ENCODE data around the gene CCT8. TPM values are rescaled to one million over a fixed set of nuclear protein-coding genes. Genes with fewer than 3 reads are reported as not detected.
"Not testable (repeated sequence)": the region's sequence is repeated elsewhere in the genome, so short reads cannot be mapped to it uniquely, and the experiment has no call there.

The CCT8 gene
- polyA plus RNA-seq, 1 donor from 2014 or later, result 249 TPM

DNA sequence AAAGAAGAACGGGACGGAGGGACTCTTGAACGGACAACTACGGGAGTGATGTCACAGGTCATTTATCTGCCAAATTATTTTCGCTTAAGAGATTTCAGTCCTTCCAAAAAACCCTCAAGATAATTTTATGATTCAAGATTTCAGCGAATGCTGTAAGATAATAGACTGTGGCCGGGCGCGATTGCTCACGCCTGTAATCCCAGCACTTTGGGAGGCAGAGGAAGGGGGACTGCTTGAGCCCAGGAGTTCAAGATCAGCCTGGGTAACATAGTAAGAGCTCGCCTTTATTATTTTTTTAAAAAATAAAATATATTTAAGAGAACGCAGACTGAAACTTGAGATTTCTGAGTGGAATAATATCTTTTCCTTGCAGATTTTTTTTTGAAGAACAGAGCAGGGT lies 54.9 kb downstream of the CCT8 start:
- no peaks in the 10 kb centered on the region for H3K9me2 ChIP-seq (ENCODE audit: insufficient read depth, low read length)
- H3K4me3 ChIP-seq (ENCODE audit: low read length), result peak overlapping the region; percentile 71
- peak overlapping the region; percentile 25 for H3K4me2 ChIP-seq (ENCODE audit: low read length)
- no peaks in the 10 kb centered on the region for H3K9me3 ChIP-seq (ENCODE audit: low read length)
- H3K27ac ChIP-seq (ENCODE audit: low read length), result no peak overlapping the region
- no peaks in the 10 kb centered on the region for H3F3A ChIP-seq (ENCODE audit: insufficient read depth, low read length, poor library complexity, severe bottlenecking)
- H3K27me3 ChIP-seq (ENCODE audit: insufficient read depth, low read depth, low read length), result no peaks in the 10 kb centered on the region
- no peaks in the 10 kb centered on the region for H4K20me1 ChIP-seq (ENCODE audit: insufficient read depth)
- no peaks in the 10 kb centered on the region for H3K36me3 ChIP-seq (ENCODE audit: insufficient read depth, low read length)
- no peaks in the 10 kb centered on the region for H3K79me2 ChIP-seq (replicated peaks; ENCODE audit: insufficient read depth, low read length)
- no peak for TF ChIP-seq MXI1 (conservative IDR thresholded peaks at IDR 0.05; ENCODE audit: poor library complexity, severe bottlenecking)
- TF ChIP-seq, protein P1, sequence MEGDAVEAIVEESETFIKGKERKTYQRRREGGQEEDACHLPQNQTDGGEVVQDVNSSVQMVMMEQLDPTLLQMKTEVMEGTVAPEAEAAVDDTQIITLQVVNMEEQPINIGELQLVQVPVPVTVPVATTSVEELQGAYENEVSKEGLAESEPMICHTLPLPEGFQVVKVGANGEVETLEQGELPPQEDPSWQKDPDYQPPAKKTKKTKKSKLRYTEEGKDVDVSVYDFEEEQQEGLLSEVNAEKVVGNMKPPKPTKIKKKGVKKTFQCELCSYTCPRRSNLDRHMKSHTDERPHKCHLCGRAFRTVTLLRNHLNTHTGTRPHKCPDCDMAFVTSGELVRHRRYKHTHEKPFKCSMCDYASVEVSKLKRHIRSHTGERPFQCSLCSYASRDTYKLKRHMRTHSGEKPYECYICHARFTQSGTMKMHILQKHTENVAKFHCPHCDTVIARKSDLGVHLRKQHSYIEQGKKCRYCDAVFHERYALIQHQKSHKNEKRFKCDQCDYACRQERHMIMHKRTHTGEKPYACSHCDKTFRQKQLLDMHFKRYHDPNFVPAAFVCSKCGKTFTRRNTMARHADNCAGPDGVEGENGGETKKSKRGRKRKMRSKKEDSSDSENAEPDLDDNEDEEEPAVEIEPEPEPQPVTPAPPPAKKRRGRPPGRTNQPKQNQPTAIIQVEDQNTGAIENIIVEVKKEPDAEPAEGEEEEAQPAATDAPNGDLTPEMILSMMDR (IDR thresholded peaks at IDR 0.05; ENCODE audit: poor library complexity, severe bottlenecking), result no peak
- no peak for TF ChIP-seq RAD21 (conservative IDR thresholded peaks at IDR 0.05)
- TF ChIP-seq POLR2AphosphoS5 (IDR thresholded peaks at IDR 0.05), result no peak
- TF ChIP-seq EP300 (conservative IDR thresholded peaks at IDR 0.05; ENCODE audit: poor library complexity, severe bottlenecking), result no peak
- TF ChIP-seq TAF1 (IDR thresholded peaks at IDR 0.05; ENCODE audit: low read depth), result no peak
- TF ChIP-seq EZH2 (IDR thresholded peaks at IDR 0.05; ENCODE audit: borderline replicate concordance, insufficient read depth, low read length, poor library complexity, severe bottlenecking), result no peak
- TF ChIP-seq SMC3 (conservative IDR thresholded peaks at IDR 0.05; ENCODE audit: poor library complexity), result no peak
- TF ChIP-seq, protein P2, sequence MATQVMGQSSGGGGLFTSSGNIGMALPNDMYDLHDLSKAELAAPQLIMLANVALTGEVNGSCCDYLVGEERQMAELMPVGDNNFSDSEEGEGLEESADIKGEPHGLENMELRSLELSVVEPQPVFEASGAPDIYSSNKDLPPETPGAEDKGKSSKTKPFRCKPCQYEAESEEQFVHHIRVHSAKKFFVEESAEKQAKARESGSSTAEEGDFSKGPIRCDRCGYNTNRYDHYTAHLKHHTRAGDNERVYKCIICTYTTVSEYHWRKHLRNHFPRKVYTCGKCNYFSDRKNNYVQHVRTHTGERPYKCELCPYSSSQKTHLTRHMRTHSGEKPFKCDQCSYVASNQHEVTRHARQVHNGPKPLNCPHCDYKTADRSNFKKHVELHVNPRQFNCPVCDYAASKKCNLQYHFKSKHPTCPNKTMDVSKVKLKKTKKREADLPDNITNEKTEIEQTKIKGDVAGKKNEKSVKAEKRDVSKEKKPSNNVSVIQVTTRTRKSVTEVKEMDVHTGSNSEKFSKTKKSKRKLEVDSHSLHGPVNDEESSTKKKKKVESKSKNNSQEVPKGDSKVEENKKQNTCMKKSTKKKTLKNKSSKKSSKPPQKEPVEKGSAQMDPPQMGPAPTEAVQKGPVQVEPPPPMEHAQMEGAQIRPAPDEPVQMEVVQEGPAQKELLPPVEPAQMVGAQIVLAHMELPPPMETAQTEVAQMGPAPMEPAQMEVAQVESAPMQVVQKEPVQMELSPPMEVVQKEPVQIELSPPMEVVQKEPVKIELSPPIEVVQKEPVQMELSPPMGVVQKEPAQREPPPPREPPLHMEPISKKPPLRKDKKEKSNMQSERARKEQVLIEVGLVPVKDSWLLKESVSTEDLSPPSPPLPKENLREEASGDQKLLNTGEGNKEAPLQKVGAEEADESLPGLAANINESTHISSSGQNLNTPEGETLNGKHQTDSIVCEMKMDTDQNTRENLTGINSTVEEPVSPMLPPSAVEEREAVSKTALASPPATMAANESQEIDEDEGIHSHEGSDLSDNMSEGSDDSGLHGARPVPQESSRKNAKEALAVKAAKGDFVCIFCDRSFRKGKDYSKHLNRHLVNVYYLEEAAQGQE (IDR thresholded peaks at IDR 0.05; ENCODE audit: borderline replicate concordance), result no peak
- H2AFZ ChIP-seq (ENCODE audit: low read depth, low read length), result no peak overlapping the region
- H3K9ac ChIP-seq (ENCODE audit: low read length), result peak overlapping the region; percentile 54

GRCh38 chr21:29017639-29018237 lies 55.7 kb downstream of the CCT8 start:
- Histone ChIP-seq H2AFZ (ENCODE audit: low read depth, low read length) (no peak overlapping the region), H3K9me3 (ENCODE audit: low read length) (no peaks in the 10 kb centered on the region), H3K4me3 (ENCODE audit: low read length) (no peak overlapping the region), H3K27ac (ENCODE audit: low read length) (no peak overlapping the region), H3F3A (ENCODE audit: insufficient read depth, low read length, poor library complexity, severe bottlenecking) (no peaks in the 10 kb centered on the region), H3K27me3 (ENCODE audit: insufficient read depth, low read depth, low read length) (no peaks in the 10 kb centered on the region), H4K20me1 (ENCODE audit: insufficient read depth) (no peaks in the 10 kb centered on the region), H3K79me2 (replicated peaks; ENCODE audit: insufficient read depth, low read length) (no peaks in the 10 kb centered on the region), H3K4me2 (ENCODE audit: low read length) (no peak overlapping the region), H3K36me3 (ENCODE audit: insufficient read depth, low read length) (no peaks in the 10 kb centered on the region), H3K9ac (ENCODE audit: low read length) (no peak overlapping the region), H3K9me2 (ENCODE audit: insufficient read depth, low read length) (no peaks in the 10 kb centered on the region)
- TF ChIP-seq, protein P1 (IDR thresholded peaks at IDR 0.05; ENCODE audit: poor library complexity, severe bottlenecking), result no peak
- TF ChIP-seq RAD21 (conservative IDR thresholded peaks at IDR 0.05), result no peak
- no peak for TF ChIP-seq POLR2AphosphoS5 (IDR thresholded peaks at IDR 0.05)
- no peak for TF ChIP-seq EP300 (conservative IDR thresholded peaks at IDR 0.05; ENCODE audit: poor library complexity, severe bottlenecking)
- TF ChIP-seq, protein P2 (IDR thresholded peaks at IDR 0.05; ENCODE audit: borderline replicate concordance), result no peak
- no peak for TF ChIP-seq MXI1 (conservative IDR thresholded peaks at IDR 0.05; ENCODE audit: poor library complexity, severe bottlenecking)
- TF ChIP-seq EZH2 (IDR thresholded peaks at IDR 0.05; ENCODE audit: borderline replicate concordance, insufficient read depth, low read length, poor library complexity, severe bottlenecking), result no peak
- no peak for TF ChIP-seq TAF1 (IDR thresholded peaks at IDR 0.05; ENCODE audit: low read depth)
- no peak for TF ChIP-seq SMC3 (conservative IDR thresholded peaks at IDR 0.05; ENCODE audit: poor library complexity)

DNA sequence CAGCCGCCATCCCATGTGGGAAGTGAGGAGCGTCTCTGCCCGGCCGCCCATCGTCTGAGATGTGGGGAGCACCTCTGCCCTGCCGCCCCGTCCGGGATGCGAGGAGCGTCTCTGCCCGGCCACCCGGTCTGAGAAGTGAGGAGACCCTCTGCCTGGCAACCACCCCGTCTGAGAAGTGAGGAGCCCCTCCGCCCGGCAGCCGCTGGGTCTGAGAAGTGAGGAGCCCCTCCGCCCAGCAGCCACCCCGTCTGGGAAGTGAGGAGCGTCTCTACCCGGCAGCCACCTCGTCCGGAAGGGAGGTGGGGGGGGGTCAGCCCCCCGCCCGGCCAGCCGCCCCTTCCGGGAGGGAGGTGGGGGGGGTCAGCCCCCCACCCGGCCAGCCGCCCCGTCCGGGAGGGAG lies 62.2 kb downstream of the CCT8 start:
- H3K27ac ChIP-seq (ENCODE audit: low read length); H2AFZ ChIP-seq (ENCODE audit: low read depth, low read length); H3K9me2 ChIP-seq (ENCODE audit: insufficient read depth, low read length); H3K79me2 ChIP-seq (replicated peaks; ENCODE audit: insufficient read depth, low read length); H3K9ac ChIP-seq (ENCODE audit: low read length); H3F3A ChIP-seq (ENCODE audit: insufficient read depth, low read length, poor library complexity, severe bottlenecking); H3K4me2 ChIP-seq (ENCODE audit: low read length); H3K36me3 ChIP-seq (ENCODE audit: insufficient read depth, low read length); H3K9me3 ChIP-seq (ENCODE audit: low read length); H3K27me3 ChIP-seq (ENCODE audit: insufficient read depth, low read depth, low read length); H3K4me3 ChIP-seq (ENCODE audit: low read length); H4K20me1 ChIP-seq (ENCODE audit: insufficient read depth): not testable (repeated sequence)

All from neural cell (in vitro differentiated cells).